Measurements from ENCODE around the gene ASB6.
"Not testable (repeated sequence)": the region's sequence is repeated elsewhere in the genome, so short reads cannot be mapped to it uniquely, and the experiment has no call there.

ASB6 gene

DNA sequence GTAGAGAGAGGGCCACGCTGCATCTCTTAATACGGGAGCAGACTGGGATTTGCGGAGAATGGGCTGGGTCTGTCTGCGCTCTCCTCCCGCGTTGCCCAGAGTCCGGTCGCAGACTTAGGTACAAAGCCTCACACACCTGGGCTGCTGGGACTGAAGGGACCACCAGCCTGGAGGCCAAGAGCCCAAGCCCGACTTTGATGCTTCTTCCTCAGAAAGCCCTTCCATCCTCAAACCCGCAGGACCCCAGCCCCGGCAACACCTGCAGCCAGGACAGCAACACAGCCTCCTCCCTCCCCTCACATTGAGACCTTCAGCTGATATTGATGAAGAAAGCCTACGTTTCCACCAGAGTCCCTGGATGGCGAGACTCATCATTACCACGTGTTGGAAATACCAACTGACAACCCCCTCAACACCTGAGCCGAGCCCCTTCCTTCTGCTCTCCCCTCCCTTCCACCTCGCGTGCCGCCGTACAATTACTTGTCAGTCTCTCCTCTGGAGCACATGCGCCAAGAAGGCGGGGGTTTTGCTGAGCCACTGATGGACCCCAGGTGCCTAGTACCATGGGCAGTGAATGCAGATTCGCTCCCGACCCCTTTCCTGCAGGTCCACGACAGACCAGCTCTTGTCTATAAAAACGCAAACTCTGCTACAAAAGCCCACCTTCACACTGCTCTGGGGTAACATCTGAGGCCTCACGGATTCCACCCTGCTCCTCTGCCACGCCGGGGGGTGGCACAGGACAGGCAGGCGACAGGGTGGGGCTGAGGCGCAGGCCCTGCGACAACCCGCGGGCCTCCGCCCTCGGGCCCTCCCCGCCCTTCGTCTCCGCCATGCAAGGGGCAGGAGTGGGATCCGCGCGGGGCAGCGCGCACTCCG, 841 bp downstream of the ASB6 start:
- no peak for DNase-seq

- no peak for DNase-seq
Observed at GRCh38 chr9:129640086-129640870, 1.7 kb downstream of the ASB6 start.

DNA sequence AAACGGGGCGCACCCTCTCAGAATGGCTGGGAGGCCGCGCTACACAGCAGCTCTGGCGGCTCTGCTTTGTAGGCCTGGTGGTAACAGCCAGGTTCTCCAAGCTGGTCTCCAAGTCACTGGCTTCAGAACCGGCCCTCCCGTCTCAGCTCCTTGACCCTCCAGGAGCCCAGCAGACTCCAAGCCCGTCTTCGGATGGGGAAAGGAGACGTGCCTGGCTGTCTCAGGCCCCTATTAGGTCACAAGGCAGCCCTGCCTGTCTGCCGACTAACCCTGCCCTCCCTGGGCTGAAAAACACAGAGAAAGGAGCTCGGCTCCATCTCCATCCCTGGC, 2.2 kb downstream of the ASB6 start:
- no peak for DNase-seq

GRCh38 chr9:129639034-129639630, 2.8 kb downstream of the ASB6 start:
- no peak for DNase-seq

DNA sequence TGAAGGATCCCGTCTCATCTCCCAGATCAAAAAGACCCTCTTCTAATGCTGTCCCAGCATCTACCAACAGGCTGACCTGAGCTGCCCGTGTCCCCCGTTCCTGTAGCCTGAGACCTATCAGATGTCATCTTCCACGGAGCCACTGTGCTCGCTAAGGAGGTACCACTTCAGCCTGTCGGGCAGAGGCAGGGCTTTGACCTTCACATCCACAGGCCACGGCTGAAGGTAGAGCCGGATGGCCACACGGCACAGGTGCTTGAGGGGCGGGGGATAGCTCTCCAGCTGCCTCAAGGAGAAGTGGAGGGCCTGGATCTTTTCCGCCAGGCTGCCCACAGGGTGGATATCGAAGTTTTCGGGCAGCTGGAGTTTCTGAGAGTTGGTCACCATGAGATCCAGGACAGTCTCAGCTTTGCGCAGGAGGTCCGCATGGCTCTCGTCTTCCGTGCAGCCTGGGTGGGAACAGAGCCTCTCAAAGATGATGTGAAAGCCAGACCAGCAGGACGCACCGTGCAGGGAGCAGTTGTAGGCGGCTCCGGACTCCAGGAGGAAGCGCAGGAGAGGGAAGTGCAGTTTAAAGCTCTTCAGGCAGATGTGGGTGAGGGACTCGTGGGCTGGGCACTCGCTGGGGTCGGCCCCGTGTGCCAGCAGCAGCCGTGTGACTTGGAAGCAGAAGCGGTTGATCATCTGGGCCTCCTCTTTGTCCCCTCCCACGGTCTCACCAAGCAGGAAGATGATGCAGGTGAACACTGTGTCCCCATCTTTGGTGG, 4.1 kb downstream of the ASB6 start:
- DNase-seq, result no peak

DNA sequence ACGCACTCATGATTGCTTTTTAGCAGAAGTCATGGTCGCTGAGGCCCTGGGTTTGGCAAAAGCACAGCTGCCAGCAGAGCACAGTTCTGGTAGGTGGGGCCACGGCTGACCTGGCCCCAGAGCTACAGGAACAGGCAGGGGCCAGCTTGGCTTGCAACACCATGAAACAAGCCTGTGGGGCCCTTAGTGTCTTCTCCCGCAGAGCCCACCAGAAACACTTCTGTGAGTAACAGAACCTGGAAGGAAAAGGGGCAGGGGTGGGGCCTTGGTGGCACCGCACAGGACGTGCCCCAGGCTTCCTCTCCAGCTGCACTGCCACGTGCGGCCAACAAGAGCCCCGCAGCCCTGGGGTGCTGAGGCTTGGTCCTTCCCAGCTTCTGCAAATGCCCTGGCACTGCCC, 4.8 kb downstream of the ASB6 start:
- DNase-seq, result no peak

DNA sequence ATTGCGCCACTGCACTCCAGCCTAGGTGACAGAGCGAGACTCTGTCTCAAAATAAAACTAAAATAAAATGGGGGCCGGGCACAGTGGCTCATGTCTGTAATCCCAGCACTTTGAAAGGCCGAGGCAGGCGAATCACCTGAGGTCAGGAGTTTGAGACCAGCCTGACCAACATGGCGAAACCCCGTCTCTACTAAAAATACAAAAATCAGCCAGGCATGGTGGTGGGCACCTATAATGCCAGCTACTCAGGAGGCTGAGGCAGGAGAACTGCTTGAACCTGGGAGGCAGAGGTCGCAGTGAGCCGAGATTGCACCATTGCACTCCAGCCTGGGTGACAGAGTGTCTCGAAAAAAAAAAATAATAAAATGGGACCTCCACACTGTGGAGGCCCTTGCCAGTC, 5.6 kb downstream of the ASB6 start:
- DNase-seq, result not testable (repeated sequence)

GRCh38 chr9:129635099-129636065, 6.6 kb downstream of the ASB6 start:
- DNase-seq, result no peak

GRCh38 chr9:129633848-129634247, 8.1 kb downstream of the ASB6 start:
- no peak for DNase-seq

DNA sequence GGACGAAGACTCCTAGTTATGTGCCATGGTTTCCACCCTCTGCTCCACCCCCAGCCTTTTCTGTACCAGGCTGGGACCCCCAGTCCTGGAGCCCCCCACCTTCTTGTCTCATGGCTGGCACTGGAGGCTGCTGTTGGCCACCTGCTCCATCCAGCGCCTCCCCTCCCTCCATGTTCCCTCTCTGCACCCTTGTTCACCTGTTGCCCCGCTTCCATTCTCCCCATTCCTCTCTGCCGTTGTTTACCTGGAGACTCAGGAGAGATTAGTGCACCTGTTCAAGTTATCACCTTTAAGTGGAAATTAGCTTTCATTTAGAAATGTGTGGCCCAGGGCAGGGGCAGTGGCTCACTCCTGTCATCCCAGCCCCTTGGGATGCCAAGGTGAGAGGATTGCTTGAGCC, 8.7 kb downstream of the ASB6 start:
- no peak for DNase-seq

GRCh38 chr9:129632460-129632859, 9.5 kb downstream of the ASB6 start:
- DNase-seq, result no peak

- no peak for DNase-seq
Observed at GRCh38 chr9:129631674-129632129, 10.2 kb downstream of the ASB6 start.

DNA sequence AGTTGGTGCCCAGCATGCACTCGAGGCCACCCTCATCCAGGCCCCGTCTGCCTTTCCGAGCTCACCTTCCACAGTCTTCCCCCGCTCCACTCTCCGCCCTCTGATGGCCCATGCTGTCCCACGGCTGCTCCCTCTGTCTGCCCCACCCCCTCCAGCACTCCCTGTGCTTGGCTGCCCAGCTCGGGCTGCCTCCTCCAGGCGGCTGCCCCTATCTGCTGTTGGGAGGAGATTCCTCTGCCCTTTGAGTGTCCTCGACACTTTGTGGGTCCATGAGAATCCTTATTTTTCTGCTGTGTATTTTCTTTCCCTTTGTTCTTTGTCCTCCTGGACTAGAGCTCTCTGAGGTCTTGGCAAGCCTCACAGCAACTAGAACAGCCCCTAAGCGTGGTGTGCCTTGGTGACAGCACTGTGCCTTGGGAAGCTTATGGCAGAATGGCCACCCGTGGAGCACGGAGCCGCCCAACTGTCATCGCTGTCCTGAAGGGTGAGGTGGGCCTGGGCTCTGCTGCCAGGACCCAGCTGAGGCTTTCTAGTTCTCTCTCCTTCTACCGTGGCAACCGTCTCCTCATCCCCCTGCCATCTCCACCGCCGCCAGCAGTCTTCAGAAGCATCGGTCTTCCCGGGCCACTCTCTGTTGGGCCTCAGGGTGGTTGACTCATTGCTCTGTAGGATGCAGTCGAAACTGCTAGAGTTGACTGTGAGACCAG, 10.8 kb downstream of the ASB6 start:
- no peak for DNase-seq

DNA sequence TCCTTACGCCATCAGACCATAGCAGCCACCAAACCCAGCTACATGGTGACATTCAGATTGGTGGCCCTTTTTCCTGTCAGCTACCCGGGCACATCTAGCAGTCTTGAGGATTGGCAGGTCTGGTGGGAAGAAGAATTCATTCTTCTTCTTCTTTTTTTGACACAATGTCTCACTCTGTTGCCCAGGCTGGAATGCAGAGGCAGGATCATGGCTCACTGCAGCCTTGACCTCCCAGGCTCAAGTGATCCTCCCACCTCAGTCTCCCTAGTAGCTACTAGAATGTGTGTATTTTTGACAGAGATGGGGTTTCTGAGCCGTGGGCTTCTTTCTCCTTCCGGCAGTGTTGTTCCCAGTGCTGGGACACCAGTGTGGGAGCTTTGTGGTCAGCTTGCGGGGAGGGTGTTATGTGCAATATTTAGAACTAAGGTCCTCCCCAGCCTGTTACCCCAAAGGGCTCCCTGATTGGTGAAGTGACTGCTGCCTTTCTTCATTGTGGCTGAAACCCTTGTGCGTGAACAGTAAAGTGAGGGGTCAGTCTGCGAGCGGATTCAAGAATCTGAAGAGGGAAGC, 12.6 kb downstream of the ASB6 start:
- no peak for DNase-seq

- DNase-seq, result no peak
Observed at GRCh38 chr9:129628709-129629108, 13.2 kb downstream of the ASB6 start.

GRCh38 chr9:129627556-129628440, 14.2 kb downstream of the ASB6 start:
- DNase-seq, result no peak

DNA sequence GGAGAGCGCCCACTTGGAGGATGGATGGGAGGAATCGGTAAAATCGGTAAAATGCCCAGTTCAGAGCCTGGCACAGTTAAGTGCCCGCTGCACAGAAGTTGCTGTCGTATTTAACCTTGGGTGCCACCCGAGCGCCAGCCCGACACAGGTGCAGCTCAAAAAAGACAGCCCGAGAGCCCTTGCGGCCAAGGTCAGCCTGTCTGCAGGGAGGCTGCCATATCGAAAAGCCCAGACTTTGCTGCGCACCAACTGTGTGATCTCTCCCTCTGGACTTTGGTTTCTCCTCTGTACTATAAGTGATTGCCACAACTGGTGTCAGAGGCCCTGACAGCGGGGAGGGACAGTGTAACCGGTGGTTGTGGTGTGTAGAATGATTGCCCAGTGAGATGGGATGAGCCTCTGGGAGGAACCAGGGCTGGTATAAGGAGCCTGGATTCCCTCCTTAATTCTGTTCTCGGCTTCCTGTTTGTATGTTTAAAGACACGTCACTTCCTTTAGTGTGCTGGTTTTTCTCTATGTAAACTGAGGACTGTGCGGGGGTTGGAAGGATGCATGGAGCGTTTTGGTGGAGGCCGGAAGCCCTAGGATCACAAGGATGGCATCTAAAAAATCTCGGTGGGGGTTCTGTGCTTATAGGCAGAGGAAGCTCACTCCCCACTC, 15.2 kb downstream of the ASB6 start:
- DNase-seq, result no peak

DNA sequence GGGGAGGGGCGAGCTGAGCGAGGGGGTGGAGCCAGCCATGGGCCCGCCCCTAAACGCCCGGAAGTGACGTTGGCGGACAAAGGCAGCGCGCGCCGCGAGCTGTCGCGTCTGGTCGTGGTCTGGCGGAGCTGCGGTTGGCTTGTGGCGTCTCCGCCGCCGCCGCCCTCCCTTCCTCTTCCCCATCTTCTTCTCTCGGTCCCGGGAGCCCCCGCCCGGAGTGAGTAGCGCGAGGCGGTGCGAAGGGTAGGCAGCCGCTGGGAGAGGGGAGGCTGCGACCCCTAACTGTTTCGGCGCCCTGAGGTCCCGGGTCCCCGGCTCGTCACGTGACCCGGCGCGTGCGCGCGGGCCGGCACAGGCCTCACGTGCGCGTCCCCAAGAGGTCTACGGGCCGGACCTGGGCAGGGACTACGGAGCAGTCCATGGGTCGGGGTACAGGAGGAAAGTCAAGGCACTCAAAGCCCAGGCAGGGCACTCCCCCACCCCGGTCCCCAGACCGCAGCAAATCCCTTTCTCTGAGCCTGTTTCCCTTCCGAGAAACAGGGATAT, 15.8 kb downstream of the ASB6 start, which contains the start of gene NTMT1:
Gene NTMT1, plus strand, starts transcription at position 85 of the 546 bp plus-strand sequence. CDS start 6,541 bp downstream, outside the sequence.
- peak; percentile 94 for DNase-seq

- no peak for DNase-seq
Observed at GRCh38 chr9:129624947-129625346, 17.0 kb downstream of the ASB6 start.
